GM13976 (cell line): ENCODE measurements around the gene SH3PXD2A.

Experiments used
- DNase-seq: peaks from one replicate; pipeline ENCODE4 v3.0.0; 2012; ENCODE audit warnings: low spot score
- CTCF ChIP-seq: IDR thresholded peaks from 2 replicates; pipeline ENCODE4 v1.5.1; 2012; ENCODE audit warnings: borderline replicate concordance, mild to moderate bottlenecking; ENCODE audit not compliant: insufficient read depth; ENCODE audit errors: extremely low read depth, missing control alignments, control extremely low read depth
- in situ Hi-C: fragments of 300-500 bp; cut with MboI; formaldehyde crosslinking; loops from one replicate; pipeline ENCODE4 v1.12.0; 2022; ENCODE audit warnings: low sequenced_read_pairs, mixed read lengths, inconsistent platforms; ENCODE audit not compliant: unreplicated experiment

Gene SH3PXD2A

GRCh38 chr10:103828107-103828506, 27.3 kb downstream of the SH3PXD2A start:
- TF ChIP-seq CTCF, result no peak
- in situ Hi-C loops, result no loop called here
- no peak for DNase-seq

GRCh38 chr10:103826885-103827284, 28.5 kb downstream of the SH3PXD2A start:
- no peak for DNase-seq
- TF ChIP-seq CTCF, result no peak
- in situ Hi-C loops, result no loop called here

- DNase-seq, result no peak
- no peak for TF ChIP-seq CTCF
- in situ Hi-C loops, result no loop called here
Observed at GRCh38 chr10:103824281-103824680, 31.1 kb downstream of the SH3PXD2A start.

- TF ChIP-seq CTCF, result no peak
- no peak for DNase-seq
- in situ Hi-C loops, result no loop called here
Observed at GRCh38 chr10:103823706-103824272, 31.6 kb downstream of the SH3PXD2A start.

GRCh38 chr10:103822800-103823199, 32.6 kb downstream of the SH3PXD2A start:
- DNase-seq, result no peak
- in situ Hi-C loops, result no loop called here
- TF ChIP-seq CTCF, result no peak

- in situ Hi-C loops, result no loop called here
- no peak for DNase-seq
- TF ChIP-seq CTCF, result no peak
Observed at GRCh38 chr10:103822107-103822716, 33.2 kb downstream of the SH3PXD2A start.
